Daoy (cell line): ENCODE results near the gene TEX36. TPM values are rescaled to one million over a fixed set of nuclear protein-coding genes. Genes with fewer than 3 reads are reported as not detected.
"Not testable (repeated sequence)": the region's sequence is repeated elsewhere in the genome, so short reads cannot be mapped to it uniquely, and the experiment has no call there.

Experiments
- DNase-seq: peaks from one replicate; pipeline ENCODE4 v3.0.0-alpha.2; 2015; ENCODE audit warnings: low read depth
- total RNA-seq: library from RNA; depleted of rRNA; stranded (reverse); fragments of >200 nt; shearing (Covaris generic); gene quantifications from 2 replicates; pipeline ENCODE4 v1.2.3, GENCODE V29; 2014; rRNA removed

TEX36 gene, protein sequence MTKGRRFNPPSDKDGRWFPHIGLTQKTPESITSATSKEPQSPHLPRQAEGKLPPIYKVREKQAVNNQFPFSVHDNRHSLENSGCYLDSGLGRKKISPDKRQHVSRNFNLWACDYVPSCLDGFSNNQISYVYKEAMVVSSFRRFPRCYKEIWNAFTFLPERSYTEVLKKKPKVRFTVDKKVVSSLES
- not detected in 2 replicates for total RNA-seq

DNA sequence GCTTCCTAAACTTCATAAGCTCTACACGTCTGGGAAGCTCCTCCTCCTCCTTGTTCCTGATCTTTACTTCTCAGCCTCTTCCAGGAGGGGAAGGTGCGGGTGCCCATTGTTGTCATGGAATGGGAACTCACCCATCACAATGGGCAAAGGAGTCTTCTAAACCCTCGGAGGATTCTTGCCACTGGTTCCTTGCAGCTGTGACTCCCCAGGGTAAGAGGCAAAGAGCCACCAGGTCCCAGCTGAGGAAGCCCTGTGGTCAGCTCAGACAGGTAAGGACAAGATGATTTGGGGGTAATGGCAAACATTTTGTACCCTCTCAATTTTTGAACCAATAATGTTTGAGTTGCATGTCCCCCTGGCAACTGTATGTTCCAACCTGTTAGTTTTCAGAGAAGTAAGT, at the start of gene TEX36:
Gene TEX36, minus strand, starts transcription at position 101 of the 400 bp plus-strand sequence. CDS start 174 bp downstream, outside the sequence.
- DNase-seq, result no peak

DNA sequence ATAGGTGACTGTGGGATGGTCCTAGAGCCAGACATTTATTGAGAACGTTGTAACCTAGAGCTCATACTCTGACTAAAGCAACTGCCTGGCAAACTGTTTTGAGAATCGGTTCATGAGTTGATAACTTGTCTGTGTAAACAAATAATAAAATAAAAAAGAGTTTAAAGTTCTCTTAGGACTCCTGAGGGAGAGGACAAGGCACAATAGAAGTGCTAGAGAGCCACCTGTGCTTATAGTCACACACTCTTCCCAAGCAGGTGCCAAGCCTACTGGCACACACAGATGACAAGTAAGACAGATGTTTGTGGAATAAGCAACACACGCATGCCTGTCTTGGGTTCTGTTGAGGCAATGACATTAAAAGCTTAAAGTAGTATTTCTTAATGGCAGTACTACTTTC, 44.5 kb upstream of the TEX36 start:
- no peak for DNase-seq

DNA sequence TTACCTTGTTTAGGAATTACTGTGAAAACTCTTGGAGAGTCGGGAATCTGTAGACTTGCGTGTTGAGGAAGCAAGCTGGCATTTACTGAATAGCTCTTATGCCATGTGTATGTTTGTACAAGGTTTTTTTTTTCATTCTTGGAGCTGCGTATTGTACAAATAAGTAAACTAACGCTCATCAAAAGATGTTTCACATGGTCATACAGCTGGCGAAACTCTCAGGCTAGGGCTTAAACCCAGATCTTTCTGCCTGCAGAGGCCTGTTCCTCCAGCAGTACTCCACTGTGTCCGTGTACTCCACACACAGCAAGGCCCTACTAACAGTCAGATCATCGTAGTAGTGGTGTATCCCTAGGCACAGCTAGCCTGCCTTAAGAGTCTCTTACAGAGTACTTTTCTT, 44.0 kb upstream of the TEX36 start:
- no peak for DNase-seq

DNA sequence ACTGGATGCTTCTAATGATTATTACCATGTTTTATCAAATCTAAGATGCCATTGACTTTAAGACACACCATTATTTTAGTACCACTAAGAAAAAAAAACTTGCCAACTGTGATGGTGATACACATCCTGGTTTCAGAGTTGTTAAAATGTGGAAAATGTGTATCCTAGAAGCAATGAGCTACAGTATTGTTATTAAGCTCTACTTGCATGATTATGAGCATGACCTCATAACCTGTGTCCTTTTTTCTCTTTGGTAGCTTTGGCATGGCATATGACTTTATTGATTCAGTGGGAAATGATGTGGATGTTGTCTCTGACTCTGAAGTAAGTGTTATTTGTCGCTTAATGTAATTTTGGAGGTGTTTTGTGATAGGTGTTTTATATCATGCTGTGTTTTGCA, 39.8 kb upstream of the TEX36 start:
- DNase-seq, result no peak

DNA sequence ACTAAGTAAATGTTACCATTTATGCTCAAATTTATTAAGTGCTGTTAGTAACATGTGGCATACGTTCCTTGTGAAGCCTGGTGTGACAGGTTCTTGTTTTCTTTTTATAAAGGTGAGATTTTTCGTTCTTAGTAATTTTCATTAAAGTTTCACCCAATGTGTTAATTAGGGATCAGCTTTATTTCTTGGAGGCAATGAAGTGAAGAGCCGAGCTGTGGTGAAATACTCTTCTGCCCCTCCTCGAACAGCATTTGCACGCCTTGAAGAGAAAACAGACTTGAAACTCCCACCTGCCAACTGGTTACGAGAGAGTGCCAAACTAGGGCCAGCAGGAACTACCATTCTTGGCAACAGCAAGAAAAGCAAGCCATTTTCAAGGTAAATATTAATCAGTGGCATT, 38.1 kb upstream of the TEX36 start:
- no peak for DNase-seq

DNA sequence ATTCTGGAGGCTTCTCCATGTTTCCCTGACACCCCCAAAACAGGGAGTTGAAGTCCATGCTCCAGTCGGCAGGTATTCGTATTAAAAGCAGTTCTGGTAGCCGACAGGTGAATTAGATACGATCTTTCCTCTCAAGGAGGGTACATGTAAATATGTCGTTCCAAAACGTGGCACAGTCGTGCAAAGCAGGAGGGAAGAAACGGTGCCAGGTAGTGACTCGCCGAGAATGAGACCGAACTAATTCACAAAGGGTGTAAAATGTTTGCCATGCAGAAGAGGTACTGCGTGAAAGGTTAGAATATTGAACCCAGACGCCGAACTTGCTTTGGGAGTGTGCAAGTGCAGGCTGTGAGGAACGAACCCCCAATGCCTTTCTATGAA, 37.0 kb upstream of the TEX36 start:
- DNase-seq, result no peak

DNA sequence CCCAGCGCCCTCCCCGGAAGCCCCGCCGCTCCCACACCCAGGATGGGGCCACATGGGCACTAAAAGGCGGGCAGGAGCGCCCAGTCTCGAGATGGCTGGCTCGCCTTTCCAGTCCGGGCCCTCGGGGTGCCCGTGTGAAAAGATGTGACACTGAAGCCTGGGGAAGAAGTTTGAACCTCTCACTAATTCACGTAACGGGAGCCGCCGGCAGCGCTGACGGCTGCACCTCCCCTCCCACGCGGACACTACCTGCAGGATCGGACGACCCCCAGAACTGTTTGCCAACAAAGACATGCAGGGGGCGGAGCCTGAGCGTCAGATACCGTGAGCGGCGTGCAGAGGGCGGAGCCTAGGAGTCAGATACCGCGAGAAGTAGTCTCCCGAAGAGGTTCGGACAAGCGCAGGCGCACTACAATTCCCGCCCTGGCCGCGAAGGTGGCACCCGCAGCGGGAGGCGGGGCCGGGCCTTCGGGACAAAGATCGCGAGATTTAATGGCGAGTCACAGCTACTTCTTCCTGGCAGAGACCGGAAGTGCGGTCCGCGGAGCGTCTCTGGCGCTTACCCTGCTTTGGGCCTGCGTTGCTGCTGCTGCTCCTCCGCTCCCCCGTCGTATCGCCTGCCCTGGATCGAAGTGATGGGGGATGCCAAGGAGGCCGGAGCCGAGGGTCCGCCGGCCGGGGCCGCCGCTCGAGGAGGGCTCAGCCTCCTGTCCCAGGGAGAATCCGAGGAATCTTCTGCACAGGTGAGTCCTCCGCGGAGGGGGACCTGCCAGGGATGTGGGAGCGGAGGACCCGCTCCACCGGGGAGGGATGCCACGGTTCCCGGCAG, 36.4 kb upstream of the TEX36 start, which contains the start of gene EDRF1:
Gene EDRF1, plus strand, starts transcription at position 537 of the 829 bp plus-strand sequence. Its CDS starts 99 bp downstream, at position 636.
- DNase-seq, result peak; percentile 98

DNA sequence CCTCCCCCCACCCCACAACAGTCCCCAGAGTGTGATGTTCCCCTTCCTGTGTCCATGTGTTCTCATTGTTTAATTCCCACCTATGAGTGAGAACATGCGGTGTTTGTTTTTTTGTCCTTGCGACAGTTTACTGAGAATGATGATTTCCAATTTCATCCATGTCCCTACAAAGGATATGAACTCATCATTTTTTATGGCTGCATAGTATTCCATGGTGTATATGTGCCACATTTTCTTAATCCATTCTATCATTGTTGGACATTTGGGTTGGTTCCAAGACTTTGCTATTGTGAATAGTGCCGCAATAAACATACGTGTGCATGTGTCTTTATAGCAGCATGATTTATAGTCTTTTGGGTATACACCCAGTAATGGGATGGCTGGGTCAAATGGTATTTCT, 31.8 kb upstream of the TEX36 start:
- DNase-seq, result not testable (repeated sequence)

DNA sequence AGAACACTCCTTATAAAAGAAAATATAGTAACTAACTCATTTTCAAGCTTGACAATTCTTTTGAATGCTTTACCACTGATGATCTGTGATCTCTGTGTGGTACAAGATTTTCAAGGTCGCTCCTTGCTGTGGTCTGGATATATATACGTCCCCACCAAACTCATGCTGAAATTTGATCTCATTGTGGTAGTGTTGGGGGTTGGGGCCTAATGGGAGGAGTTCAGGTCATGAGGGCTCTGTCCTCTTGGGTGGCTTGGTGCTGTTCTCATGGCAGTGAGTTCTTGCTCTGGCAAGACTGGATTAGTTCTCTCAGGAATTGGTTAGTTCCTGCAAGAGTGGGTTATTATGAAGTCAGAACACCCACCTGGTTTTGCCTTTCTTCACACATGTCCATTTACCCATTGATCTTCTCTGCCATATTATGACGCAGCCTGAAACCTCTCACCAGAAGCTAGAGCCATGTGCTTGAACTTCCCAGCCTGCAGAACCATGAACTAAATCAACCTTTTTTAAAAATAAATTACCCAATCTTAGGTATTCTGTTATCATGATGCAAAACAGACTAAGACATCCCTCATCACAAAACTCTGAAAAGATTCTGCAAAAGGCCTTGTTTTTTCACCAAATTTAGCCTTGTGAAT, 28.3 kb upstream of the TEX36 start:
- DNase-seq, result no peak

DNA sequence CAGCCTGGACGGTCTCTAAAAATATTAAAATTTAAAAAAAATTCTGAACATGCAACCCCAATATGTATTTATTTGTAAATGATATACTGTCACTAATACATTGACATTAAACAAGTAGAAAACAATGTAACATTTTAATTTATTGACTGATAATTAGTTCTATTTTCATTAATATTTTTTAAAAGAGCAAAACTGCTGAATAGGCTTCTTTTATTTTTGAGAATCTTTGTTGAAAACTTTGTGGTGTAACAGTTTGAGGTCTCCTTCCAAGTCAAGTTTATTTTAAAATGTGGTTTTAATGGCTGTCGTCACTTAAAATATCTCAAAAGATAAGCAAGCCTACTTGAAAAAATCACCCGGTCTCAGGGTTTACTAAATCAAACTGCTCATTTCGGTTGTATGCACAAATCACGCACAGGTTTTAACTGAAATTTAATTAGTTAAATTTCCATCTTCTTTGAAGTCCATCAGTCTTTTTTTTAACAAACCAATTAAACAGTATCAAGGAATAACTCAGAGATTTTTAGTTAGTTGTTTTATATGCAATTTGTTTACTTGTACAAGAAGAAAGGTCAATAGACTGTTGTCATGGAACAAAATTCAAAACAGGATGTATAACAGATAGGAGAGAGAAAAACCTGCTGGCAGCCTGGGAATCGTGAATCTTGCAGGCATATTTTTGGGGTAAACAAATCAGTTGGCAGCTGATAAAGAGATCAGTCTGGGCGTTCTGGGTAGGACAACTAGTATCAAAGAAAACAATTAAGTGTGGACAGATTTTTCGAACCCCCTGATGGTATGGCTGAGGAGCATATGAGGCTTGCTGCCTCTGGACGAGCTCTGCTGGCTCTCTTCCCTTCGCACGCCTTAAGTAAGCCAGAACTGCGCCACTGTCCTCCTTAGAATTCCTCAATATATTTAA, 26.9 kb upstream of the TEX36 start:
- no peak for DNase-seq

DNA sequence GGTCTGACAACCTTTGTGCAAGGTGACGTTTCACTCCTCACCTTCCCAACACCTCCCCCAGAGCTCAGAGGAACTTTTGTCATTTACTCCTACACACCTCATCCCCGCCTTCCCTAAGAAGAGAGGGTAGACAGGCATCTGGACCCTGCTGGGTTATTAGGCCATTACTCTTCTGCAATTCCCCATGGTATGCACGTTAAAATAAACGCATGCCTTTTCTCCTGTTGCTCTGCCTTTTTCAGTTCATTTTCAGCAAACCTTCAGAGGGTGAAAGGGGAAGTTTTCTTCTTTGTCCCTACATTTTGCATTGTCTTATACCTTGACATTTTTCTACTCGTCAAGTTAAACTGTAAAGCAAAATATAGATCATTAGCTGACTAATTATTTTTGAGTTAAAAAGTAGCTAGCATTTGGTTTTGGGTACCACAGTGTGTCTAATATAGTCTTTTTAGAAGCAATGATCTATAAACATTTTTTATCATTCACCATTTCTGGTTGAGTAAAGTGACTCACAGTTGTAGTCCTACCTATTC, 26.1 kb upstream of the TEX36 start:
- DNase-seq, result no peak

DNA sequence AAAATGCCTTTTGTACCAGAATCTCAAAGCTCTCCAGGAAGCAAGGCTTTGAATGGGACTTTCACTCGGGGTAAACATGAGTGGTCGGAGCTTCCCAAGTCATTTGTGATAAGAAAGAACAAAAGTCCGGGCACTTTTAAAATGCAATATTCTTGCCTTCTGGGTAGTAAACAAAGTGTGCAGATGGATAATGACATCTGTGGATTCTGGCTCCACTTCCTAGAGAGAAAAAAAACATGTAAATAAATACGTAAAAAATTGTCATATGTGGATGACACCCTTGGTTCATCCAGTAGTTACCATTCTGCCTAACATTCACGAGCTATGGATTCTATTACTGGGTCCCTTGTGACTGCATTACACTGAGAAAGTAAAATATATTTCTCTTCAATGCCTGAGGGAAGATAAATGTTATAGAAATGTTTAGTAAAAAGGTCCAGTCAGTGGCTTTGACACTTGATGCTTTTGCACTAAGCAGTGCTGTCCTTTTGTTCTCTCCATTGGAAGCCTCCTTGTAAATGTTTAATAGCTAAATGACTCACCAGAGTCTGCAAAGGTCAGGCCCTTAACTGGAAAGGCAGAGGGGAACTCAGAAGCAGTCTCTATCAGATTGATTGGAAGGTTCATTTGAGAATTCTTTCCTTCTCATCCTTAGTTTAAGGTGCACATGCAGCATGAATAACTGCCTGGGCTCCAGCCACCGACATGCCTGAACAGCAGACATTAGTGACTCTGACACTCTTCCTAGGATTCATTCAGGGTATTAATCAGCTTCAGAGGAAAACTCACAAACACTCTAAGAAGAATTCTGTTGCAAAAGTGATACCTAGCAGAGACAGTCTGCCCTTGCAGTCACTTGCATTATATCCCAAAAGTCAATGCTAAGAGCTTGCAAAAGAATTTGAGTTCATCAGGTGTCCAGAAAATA, 24.8 kb upstream of the TEX36 start:
- no peak for DNase-seq

DNA sequence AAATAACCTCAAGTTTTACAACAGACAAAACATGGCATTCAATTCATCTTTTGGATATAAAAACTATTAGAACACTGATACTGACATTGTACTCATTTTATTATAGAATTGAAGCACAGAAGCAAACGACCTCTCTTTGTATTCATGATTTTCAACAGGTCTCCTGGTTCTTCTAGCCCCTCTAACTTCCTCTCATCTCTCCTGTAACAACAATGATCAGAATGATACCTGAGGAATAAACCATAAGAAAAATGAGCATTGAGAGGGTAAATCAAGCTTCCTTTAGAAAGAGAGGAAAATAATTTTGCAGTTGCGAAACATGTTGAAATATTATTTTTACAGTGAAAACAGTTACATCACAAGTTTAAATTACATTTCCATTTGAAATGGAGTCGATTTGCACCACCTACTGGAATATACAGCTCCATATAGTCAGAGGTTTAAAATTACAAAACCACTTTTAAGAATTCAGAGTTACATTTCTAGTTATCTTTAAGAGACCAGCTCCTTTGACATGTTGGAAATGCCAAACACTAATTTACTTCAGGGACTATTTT, 17.5 kb upstream of the TEX36 start:
- no peak for DNase-seq

DNA sequence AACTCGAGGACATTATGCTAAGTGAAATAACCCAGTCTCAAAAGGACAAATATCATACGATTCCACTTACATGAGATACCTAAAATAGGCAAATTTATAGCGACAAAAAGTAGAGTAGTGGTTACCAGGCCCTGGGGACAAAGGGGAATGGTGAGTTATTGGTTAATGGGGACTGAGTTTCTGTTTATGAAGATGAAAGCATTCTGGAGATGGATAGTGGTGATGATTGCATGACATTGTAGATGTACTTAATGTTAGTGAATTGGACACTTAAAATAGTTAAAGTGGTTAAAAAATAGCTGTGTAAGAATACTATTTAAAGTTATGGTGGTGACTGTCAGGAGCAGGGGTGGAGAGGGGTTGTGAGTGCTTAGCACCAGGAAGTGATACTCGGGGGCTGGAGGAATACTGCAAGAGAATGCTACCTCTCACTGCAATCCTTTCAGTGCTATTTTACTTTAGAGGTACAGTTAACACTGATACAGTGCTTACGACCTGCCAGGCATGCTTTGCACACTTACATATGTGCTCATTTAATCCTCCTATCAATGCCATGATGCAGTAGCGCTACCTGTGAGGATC, 16.7 kb upstream of the TEX36 start:
- no peak for DNase-seq

DNA sequence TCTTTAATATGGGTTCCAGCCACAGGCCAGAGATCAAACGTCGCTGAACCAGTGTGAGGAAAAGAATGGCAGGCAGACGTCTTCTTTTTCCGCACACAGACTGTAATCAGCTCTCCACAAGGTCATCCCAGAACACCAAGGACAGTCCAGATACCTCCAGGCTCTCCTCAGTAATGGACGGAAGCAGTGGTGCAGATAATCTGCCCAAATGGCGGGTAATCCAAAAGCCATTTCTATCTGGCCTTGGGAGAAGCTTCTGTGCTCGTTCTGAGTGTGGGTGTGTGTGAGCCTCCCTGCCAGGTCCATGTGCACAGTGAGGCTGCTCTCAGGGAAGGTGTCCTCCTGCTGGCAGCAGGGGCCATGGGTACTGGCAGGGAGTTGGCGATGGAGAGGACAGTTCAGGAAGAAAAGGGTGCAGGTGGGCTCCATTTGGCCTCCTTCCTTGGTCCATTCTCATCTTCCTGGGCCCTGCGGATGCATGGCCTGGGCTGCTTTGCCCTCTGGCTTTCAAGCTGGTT, 15.6 kb upstream of the TEX36 start:
- no peak for DNase-seq

DNA sequence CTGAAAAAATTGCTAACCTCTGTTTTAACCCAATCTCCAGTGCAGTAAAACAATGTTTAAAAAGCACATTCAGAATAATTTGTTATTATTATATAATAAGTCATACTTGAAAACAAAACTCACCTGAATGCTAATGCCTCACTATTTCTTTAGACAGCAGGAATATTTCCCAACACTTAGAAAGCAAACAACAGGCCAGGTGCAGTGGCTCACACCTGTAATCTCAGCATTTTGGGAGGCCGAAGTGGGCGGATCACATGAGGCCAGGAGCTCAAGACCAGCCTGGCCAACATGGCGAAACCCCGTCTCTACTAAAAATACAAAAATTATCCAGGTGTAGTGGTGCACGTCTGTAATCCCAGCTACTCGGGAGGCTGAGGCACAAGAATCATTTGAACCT, 13.9 kb upstream of the TEX36 start:
- DNase-seq, result not testable (repeated sequence)

DNA sequence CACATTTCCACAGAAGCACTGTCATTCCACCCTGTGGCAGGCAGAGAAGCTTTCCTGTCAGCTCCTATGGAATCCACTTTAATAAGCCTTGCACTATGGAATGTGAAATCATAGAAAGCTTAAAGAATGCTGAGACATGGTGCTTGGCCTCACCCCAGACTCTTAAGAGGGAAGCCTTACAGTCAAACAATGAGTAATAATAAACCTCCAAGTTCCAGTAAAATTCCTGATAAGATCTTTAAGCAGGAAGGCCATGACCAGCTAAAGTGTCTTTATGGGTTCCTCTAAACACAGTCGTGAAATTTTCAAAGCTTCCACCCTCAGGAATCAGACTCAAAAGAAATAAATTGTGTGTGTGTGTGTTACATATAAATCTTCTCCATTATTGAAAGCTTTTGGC, 11.9 kb upstream of the TEX36 start:
- DNase-seq, result peak; percentile 65

DNA sequence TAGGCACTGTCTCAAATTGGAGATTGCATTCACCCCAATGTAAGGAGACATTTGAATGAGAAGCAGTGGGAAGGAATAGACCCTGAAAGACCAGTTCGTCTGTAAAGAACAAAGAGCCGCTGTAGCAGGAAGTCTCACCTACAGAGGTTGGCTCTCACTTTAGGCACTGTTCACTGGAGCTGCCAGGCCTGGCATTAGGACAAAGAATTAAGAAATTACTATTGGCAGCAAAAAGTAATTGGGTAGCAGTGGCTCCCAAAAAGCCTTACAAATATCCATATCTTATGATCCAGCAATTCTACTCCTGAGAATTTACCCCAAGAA, 10.5 kb upstream of the TEX36 start:
- no peak for DNase-seq
